LNCAP (cell line): ENCODE measurements around the gene SOX8.

Source experiments
- TF ChIP-seq, protein P1 (sequence below): fragments of 450-650 bp; IDR thresholded peaks from 2 replicates; pipeline ENCODE4 v1.5.1; 2017; ENCODE audit warnings: mild to moderate bottlenecking

Gene SOX8

DNA sequence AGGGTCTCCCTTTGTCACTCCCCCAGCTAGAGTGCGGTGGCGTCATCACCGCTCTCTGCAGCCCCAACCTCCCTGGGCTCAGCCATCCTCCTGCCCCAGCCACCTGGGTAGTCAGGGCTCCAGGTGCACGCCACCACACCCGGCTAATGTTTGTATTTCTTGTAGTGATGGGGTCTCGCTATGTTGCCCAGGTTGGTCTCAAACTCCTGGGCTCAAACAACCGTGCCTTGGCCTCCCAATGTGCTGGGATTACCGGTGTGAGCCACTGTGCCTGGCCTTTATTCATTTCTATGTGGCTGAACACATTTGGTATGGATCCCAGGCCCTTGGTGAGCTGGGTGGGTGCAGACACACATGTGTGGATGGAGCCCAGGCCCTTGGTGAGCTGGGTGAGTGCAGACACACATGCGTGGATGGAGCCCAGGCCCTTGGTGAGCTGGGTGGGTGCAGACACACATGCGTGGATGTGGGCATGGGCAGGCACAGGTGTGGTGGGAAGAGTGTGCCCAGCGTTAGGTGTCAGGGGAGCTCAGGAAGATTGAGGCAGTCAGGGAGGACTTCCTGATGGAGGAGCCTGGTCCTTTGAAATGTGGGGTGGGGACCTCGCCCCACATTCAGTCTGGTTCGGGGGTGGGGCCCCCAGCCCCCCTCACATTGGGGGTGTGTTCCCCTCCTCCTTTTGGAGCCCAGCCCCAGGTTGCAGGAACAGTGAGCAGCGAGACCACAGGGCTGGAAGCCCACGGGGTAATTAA, 37.1 kb downstream of the SOX8 start:
- TF ChIP-seq, protein P1, sequence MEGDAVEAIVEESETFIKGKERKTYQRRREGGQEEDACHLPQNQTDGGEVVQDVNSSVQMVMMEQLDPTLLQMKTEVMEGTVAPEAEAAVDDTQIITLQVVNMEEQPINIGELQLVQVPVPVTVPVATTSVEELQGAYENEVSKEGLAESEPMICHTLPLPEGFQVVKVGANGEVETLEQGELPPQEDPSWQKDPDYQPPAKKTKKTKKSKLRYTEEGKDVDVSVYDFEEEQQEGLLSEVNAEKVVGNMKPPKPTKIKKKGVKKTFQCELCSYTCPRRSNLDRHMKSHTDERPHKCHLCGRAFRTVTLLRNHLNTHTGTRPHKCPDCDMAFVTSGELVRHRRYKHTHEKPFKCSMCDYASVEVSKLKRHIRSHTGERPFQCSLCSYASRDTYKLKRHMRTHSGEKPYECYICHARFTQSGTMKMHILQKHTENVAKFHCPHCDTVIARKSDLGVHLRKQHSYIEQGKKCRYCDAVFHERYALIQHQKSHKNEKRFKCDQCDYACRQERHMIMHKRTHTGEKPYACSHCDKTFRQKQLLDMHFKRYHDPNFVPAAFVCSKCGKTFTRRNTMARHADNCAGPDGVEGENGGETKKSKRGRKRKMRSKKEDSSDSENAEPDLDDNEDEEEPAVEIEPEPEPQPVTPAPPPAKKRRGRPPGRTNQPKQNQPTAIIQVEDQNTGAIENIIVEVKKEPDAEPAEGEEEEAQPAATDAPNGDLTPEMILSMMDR, result no peak

DNA sequence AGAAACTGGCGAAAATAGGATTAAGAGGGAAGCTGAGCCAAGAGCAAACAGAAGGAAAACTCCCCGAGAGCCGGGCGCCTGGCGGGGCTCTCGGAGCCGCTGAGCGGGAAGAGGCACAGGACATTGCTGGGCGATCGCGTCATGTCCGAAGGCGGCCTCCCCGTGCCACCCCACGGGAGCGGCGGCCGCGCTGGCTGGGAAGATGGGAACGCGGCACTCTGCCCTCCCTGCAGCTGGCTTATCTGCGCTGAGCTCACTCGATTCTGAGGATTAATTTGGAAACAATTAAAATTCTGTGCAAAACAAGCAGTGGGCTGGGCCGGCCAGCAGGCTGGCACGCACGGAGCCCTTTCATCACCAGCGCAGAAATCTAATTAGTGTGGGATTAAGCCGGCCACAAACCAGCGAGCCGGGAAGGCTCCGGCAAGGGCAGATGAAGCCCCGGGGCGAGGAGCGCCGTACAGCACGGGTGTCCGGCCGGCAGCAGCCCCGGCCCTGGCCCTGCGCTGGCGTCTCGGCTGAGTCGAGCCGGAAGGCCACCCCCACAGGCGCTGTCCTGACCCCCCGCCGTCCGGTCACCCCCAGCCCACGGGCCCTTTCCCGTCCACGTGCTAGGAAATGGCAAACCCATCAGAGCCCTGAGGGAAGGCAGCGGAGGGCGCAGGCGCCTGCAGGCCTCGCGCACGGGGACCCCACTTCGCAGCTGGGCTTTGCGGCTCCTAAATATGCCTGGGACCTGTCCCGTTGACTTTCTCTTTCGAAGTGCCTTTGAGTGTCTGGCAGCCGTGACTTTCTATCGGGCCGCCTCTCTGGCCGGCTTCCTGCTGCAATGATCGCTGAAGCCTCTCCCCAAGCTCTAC, 37.9 kb downstream of the SOX8 start:
- TF ChIP-seq, protein P1, result no peak

- TF ChIP-seq, protein P1, result no peak
These were observed 38.5 kb downstream of the SOX8 start for GRCh38 chr16:1020091-1020399.

GRCh38 chr16:1020591-1020990, 39.0 kb downstream of the SOX8 start:
- TF ChIP-seq, protein P1, result no peak

DNA sequence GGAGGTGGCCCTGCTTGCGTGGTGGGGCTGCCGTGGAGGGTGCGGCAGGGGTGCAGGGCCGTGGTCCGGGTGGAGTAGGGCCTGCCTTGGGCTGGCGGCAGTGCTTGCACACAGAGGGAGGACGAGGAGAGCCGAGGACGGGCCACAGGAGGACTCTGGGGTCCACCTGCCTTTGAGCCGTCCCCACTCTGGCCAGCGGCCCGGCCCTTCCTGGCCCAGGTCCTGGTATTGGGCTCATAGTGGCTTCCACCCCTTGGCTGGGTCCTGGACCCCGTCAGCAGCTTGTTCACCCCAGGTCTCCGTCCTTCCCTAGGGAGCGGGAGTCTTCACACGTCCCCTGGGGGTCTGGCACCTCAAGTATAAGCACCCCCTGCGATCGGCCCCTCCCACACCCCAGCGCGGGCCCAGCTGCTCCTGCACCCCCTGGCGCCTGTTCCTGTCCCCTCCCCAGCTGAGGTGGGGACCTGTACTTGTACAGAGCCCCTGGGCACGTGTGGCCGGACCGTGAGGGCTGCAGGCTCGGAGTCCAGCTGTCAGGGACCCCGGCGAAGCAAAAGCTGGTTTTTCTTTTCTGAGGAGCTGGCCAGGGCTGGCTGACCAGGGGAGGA, 40.1 kb downstream of the SOX8 start:
- TF ChIP-seq, protein P1, result no peak

DNA sequence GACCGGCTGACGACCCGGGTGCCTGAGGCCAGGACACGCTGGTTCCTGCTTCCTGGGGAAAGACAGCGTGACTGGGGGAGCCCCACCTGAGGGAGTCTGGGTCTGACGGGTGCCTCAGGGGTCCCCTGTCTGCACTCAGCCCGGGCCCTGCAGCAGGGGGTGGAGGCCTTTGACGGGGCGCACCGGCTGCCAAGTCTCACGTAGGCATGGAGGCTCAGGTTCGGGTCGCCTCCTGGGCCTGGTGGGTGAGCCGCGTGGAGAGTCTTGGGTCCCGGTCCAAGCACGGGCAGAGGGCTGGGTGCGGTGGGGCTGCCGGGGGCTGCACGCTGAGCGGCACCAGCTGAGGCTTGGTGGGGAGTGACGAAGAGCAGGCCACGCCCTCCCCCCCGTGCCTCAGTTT, 40.9 kb downstream of the SOX8 start:
- TF ChIP-seq, protein P1, result no peak

DNA sequence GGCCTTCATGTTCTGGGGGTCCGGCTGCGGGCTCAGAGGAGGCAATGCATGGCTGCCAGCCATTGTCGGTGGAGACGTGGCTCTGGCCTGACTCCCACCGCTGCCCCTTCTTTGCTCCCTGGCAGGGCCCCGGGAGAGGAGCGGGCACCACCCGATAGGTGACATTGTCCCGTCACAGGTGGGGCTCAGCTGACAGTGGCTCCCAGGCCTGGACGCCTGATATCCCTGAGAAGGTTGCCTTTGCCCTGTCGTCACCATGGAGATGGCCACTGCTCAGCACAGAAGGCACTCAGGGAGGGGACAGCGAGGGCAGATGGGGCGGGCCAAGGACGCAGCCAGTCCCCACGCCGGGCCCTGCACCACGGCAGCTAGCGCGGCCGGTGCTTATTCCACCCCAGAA, 42.6 kb downstream of the SOX8 start:
- TF ChIP-seq, protein P1, result no peak
